Fibroblast of lung (primary cell): ENCODE data around the gene IL32.

Experiments used
- EZH2 ChIP-seq: IDR thresholded peaks from 2 replicates; pipeline ENCODE4 v1.5.1; 2012; ENCODE audit warnings: low read length, control low read depth, mild to moderate bottlenecking; ENCODE audit errors: missing control alignments
- TF ChIP-seq, protein P1 (sequence below), 2 donors: IDR thresholded peaks in 1 of 2; conservative IDR thresholded peaks in 1 of 2; 1 replicate in 1 of 2; 2 replicates in 1 of 2; pipeline ENCODE4 v1.5.1; 2011 to 2012; ENCODE audit warnings: low read length in 2 of 2, control low read depth in 1 of 2, inconsistent platforms in 1 of 2, low read depth in 1 of 2, mild to moderate bottlenecking in 1 of 2

DNA sequence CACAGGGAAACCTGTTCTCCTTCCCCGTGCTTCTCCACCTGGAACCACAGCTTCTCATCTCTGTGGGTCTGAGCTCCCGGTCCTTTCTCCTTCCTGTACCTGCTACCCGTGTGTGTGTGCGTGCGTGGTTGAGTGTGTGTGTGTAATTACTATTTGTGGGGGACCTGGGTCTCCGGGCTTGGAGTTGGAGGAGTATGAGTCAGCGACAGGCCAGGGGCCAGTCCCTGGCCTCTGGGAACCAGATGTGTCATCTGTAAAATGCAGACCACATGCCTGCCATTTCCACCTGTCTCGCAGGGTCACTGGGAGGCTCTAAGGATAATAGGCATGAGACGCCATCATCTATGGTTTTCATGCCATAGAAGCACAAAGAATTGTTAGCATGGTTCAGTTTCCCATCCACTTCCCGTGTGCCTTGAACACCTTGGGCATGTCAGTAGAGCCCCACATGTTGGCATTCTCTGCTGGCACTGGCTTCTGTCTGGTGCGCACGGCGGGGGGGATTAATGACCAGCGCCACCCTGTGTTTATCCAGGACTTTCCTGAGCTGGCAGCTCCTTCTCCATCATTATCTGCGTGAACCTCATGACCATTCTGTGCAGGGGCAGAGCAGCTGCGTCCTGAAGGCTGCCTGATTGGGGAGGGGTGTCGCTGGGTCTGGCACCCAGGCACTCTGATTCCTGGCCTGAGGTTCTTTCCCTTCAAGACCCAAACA lies 48.5 kb downstream of the IL32 start:
- TF ChIP-seq, protein P1, sequence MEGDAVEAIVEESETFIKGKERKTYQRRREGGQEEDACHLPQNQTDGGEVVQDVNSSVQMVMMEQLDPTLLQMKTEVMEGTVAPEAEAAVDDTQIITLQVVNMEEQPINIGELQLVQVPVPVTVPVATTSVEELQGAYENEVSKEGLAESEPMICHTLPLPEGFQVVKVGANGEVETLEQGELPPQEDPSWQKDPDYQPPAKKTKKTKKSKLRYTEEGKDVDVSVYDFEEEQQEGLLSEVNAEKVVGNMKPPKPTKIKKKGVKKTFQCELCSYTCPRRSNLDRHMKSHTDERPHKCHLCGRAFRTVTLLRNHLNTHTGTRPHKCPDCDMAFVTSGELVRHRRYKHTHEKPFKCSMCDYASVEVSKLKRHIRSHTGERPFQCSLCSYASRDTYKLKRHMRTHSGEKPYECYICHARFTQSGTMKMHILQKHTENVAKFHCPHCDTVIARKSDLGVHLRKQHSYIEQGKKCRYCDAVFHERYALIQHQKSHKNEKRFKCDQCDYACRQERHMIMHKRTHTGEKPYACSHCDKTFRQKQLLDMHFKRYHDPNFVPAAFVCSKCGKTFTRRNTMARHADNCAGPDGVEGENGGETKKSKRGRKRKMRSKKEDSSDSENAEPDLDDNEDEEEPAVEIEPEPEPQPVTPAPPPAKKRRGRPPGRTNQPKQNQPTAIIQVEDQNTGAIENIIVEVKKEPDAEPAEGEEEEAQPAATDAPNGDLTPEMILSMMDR (conservative IDR thresholded peaks at IDR 0.05 in 1 of 2, IDR thresholded peaks at IDR 0.05 in 1 of 2; ENCODE audit: low read depth in 1 of 2, low read length in 2 of 2) = no peak
- no peak for TF ChIP-seq EZH2
